Neutrophil (primary cell): ENCODE results near the gene MCTP2.

Experiments used
- H3K27ac ChIP-seq: fragments of 200-600 bp; sonication (generic); 2 replicates; pipeline ENCODE4 v1.5.1; 2016; ENCODE audit warnings: mild to moderate bottlenecking, moderate library complexity
- H3K27me3 ChIP-seq: fragments of 200-600 bp; sonication (generic); 2 replicates; pipeline ENCODE4 v1.6.0; 2016; ENCODE audit warnings: mild to moderate bottlenecking
- H3K36me3 ChIP-seq: fragments of 200-600 bp; sonication (generic); 2 replicates; pipeline ENCODE4 v1.5.1; 2017
- H3K4me1 ChIP-seq, 2 experiments: fragments of 200-600 bp in 1 of 2; sonication (generic) in 1 of 2; 1 replicate in 1 of 2; 2 replicates in 1 of 2; pipeline versions ENCODE4 v1.5.1 to v1.6.1; 2013 to 2016; ENCODE audit warnings: low read depth in 1 of 2, low read length in 1 of 2, mild to moderate bottlenecking in 1 of 2, moderate library complexity in 1 of 2; ENCODE audit not compliant: control insufficient read depth in 1 of 2, insufficient read depth in 1 of 2
- H3K4me3 ChIP-seq, 2 experiments: fragments of 200-600 bp in 1 of 2; sonication (generic) in 1 of 2; 1 replicate in 1 of 2; 2 replicates in 1 of 2; pipeline ENCODE4 v1.5.1; 2013 to 2016; ENCODE audit warnings: low read depth in 1 of 2, low read length in 1 of 2, mild to moderate bottlenecking in 1 of 2, moderate library complexity in 1 of 2
- H3K9me3 ChIP-seq: fragments of 200-600 bp; sonication (generic); 2 replicates; pipeline ENCODE4 v1.5.1; 2016
- TF ChIP-seq, protein P1 (sequence below): fragments of 200-600 bp; sonication (generic); IDR thresholded peaks from 2 replicates; pipeline ENCODE4 v1.5.1; 2016; ENCODE audit warnings: antibody characterized with exemption

The MCTP2 gene

DNA sequence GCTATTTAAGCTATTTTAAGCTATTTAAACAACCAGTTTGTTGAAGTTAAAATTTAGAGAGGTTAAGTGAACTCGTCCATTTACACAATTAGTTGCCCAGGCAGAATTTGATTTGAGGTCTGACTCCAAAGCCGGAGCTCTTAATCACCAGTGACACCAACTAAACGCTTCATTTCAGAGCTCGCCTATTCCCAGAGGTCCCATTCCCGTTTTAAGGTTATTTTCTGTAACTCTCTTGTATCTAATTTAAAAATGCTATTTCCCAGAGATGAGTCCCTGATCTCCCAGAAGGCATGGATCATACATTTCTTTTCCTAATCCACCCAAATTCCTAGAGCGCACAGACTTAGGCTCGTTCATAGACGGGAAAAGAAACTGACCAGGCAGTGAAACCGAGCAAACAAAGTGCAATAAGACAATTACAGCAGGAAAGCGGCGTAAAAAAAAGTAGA is 904 bp upstream of the MCTP2 start:
- peaks cover 51 to 53% of the 10 kb centered on the region in 2 experiments for H3K4me1 ChIP-seq
- H3K4me3 ChIP-seq: peak overlapping the region; percentile 89 to 96
- peak overlapping the region; percentile 93 for H3K27ac ChIP-seq
- TF ChIP-seq, protein P1, sequence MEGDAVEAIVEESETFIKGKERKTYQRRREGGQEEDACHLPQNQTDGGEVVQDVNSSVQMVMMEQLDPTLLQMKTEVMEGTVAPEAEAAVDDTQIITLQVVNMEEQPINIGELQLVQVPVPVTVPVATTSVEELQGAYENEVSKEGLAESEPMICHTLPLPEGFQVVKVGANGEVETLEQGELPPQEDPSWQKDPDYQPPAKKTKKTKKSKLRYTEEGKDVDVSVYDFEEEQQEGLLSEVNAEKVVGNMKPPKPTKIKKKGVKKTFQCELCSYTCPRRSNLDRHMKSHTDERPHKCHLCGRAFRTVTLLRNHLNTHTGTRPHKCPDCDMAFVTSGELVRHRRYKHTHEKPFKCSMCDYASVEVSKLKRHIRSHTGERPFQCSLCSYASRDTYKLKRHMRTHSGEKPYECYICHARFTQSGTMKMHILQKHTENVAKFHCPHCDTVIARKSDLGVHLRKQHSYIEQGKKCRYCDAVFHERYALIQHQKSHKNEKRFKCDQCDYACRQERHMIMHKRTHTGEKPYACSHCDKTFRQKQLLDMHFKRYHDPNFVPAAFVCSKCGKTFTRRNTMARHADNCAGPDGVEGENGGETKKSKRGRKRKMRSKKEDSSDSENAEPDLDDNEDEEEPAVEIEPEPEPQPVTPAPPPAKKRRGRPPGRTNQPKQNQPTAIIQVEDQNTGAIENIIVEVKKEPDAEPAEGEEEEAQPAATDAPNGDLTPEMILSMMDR: no peak
- H3K9me3 ChIP-seq: no peaks in the 10 kb centered on the region
- H3K36me3 ChIP-seq: no peaks in the 10 kb centered on the region
- no peaks in the 10 kb centered on the region for H3K27me3 ChIP-seq

DNA sequence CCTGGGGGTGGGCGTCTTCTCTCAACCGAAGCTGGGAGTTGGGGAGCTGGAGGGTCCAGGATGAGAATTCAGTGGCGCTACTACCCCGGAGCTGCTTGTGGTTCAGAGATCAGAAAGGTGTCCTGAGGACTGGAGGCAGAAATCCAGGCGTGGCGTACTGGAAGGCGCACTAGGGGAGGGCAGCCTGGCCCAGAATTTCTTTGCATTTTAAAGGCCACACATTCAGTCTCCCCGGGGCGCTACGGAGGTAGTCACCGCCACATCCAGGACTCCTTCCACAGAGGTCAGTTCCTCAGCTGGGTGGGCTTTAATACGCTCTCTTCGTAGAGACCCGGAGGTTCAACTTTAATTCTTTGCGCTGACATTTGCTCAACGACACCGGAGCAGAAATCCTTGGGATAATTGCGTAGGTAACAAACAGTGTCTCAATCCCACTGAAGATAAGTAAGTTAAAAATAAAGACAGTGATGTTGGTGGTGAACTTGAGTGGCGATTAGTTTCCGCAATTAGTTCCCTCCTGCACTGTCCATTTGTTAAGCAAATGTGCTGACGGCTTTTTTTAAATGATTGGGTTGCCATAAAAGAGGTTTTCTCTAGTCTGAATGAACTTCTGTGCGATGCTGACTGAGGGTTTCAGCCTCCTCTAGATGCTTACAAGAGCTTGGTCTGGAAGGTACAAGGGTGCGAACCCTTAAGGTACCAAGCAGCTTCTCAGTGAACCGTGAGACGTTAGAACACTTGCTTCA is 535 bp downstream of the MCTP2 start:
- TF ChIP-seq, protein P1: no peak
- peak overlapping the region; percentile 93 for H3K27ac ChIP-seq
- no peaks in the 10 kb centered on the region for H3K27me3 ChIP-seq
- no peaks in the 10 kb centered on the region for H3K36me3 ChIP-seq
- H3K4me1 ChIP-seq: peaks cover 65 to 67% of the 10 kb centered on the region in 2 experiments
- peak overlapping the region; percentile 89 to 96 for H3K4me3 ChIP-seq
- no peaks in the 10 kb centered on the region for H3K9me3 ChIP-seq

DNA sequence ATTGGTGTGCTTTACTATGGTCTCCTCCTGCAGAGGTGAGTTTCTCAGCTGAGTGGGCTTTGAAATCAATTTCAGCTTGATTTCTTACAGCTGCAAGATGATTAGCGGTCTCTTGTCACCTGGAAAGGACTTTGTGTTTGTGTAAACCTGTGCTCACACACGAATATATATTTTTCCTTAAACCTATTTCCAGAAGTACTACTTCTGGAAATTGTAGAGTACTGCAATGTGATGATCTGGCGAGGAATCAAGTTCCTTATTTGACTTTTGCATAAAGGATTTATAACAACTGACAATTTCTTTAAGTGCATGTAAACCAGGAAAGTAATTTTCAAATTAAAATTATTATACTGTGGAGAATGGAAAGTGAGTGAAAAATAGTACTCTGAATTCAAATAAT is 2.1 kb downstream of the MCTP2 start:
- Histone ChIP-seq H3K4me1 (peaks cover 78 to 80% of the 10 kb centered on the region in 2 experiments), H3K36me3 (no peaks in the 10 kb centered on the region), H3K9me3 (no peaks in the 10 kb centered on the region), H3K27me3 (no peaks in the 10 kb centered on the region), H3K27ac (peak overlapping the region; percentile 93), H3K4me3 (peak overlapping the region; percentile 89 to 96)
- TF ChIP-seq, protein P1: no peak

DNA sequence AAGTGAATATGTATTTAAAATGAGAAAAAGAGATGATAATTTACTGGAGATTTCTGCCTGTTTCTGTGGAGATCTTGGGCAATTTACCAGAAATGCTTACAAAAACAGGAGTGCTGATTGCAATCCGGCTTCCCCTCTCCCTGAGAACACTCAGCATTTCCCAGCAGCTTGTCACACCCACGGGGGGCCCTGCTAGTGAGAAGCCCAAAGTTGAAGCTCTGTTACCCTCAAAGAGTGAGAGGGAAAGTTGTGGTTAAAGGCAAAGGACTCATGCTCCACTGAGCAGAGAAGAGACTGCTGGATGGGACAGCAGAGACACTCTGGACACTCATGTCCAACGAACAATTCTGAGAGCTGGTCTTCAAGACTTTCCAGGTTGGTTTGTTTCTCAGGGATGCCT is 2.9 kb downstream of the MCTP2 start:
- peaks cover 78 to 86% of the 10 kb centered on the region in 2 experiments for H3K4me1 ChIP-seq
- H3K9me3 ChIP-seq: no peaks in the 10 kb centered on the region
- peak overlapping the region; percentile 89 to 96 for H3K4me3 ChIP-seq
- TF ChIP-seq, protein P1: no peak
- H3K27ac ChIP-seq: peak overlapping the region; percentile 93
- no peaks in the 10 kb centered on the region for H3K36me3 ChIP-seq
- H3K27me3 ChIP-seq: no peaks in the 10 kb centered on the region

DNA sequence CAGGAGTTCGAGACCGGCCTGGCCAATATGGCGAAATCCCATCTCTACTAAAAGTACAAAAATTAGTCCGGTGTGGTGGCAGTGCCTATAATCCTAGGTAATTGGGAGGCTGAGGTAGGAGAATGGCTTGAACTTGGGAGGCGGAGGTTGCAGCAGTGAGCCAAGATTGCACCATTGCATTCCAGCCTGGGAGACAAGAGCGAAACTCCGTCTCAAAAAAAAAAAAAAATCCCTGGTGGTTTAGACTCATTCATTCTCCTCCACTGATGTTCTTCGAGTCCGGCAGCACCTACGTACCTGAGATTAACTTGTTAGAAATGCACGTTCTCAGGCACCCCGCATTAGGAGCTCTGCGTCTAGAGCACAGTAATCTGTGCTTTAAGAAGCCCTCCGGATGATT is 3.7 kb downstream of the MCTP2 start:
- TF ChIP-seq, protein P1: no peak
- no peaks in the 10 kb centered on the region for H3K27me3 ChIP-seq
- H3K36me3 ChIP-seq: no peaks in the 10 kb centered on the region
- peaks cover 78 to 86% of the 10 kb centered on the region in 2 experiments for H3K4me1 ChIP-seq
- no peaks in the 10 kb centered on the region for H3K9me3 ChIP-seq
- peak overlapping the region; percentile 89 to 96 for H3K4me3 ChIP-seq
- H3K27ac ChIP-seq: peak overlapping the region; percentile 93
